Measurements from ENCODE around the gene KRT17.

DNA sequence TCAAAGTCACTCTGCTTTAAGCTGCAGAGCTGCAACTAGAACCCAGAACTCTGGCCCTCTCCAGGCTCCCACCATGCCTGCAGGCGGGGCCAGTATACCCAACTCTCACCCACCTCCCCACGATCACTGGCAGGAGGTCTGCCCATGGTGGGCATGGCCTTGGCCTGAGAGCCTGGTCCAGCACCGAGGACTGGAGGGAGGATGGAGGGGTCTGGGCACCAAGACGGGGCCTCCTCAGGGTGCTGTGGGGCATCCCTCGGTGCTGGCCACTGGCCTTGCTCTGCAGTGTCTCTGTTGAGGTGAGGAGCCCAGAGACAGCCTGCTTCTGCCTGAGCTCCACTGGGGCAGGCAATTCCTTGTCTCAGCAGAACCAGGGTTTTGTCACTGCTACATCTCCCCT is 10.3 kb downstream of the KRT17 start:
- TF ChIP-seq CTCF (IDR thresholded peaks at IDR 0.05) (no peak), POLR2A (IDR thresholded peaks at IDR 0.05) (no peak)
